HL-60/S4 treated with phorbol 12-myristate 13-acetate at 8.2 ng/mL for 4 days and 3 days (cell line): ENCODE data around the gene AGAP3.

Experiments used
- in situ Hi-C: fragments of 300-500 bp; cut with MboI; formaldehyde crosslinking; loops from 2 replicates; pipeline ENCODE4 v1.15.0; 2022; ENCODE audit warnings: low sequenced_read_pairs

Gene AGAP3

GRCh38 chr7:151179287-151179860 lies 93.1 kb downstream of the AGAP3 start:
- in situ Hi-C loops = no loop called here

DNA sequence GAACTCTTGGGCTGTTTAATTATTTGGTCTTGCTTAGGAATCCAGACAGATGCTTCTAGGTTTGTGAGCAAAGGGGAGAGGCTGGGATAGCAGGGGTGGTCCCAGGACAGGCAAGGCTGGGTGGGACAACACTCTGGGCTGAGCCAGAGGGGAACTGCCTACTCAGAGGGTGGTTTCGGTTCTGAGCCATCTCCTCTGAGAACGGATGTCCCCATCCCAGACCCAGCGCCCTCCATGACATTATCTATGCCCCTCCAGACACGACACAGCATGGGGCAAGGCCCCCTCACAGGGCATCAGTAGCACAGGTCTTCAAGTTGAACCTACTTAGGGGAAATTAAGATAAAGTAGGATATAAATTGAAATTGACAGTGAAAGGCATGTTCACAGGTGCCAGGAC lies 93.7 kb downstream of the AGAP3 start:
- in situ Hi-C loops = no loop called here

DNA sequence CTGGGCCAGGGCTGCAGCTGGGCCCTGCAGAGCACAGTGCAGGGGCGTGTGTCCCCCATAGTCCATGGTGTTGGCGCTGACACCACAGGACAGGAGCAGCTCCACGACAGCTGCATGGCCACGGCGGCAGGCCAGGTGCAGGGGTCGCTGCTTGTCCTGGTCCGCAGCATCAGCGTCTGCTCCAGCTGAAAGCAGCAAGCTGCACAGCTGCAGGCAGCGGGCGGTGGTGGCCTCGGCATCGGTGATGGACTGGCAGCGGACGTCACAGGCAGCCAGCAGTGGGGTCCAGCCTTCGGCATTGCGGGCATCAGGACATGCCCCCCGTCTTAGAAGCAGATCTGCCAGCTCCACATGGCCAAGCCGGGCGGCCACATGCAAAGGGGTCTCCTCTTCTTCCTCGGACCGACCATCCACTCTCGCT lies 94.7 kb downstream of the AGAP3 start:
- in situ Hi-C loops = no loop called here

GRCh38 chr7:151185762-151186639 lies 99.7 kb downstream of the AGAP3 start:
- in situ Hi-C loops = no loop called here

DNA sequence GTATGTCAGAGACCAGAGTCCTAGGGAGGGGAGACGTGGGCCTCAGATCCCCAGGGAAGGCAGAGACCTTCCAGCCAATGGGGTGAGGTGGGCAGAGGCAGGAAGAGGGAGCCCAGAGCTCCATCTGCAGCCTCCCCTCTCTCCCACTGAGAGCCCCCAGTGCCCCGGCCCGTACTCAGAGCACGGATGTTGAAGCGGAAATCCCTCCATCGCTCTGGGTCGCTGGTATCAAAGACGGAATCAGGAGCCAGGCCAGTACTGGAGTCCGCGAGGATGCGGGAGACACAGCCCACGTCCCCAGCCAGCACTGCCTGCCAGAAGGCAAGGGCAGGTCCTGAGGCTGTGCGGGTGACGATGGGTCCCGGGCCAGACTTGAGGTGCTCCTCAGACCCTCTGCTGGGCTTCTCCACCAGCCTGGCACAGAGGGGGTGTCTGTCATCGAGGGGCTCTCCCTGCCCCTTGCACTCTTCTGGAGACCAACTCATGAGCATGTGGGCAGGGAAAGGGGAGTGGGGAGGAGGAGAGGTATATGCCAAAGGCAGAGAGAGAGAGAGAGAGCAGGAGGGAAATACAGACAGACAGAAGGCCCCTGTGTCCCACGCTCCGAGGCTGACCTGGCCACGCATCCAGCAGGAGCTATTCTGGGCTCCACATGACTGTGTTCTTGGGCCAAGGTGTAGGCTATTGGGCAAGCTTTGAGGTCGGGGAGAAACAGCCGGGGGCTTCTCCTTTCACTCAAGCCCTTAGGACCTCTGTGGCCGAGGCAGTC lies 100.5 kb downstream of the AGAP3 start, which contains the start of gene ASB10:
ASB10 (minus strand) TSS at position 611 of the 769 bp plus-strand sequence; CDS start at position 491, 120 bp downstream.
- in situ Hi-C loops = no loop called here

- in situ Hi-C loops = no loop called here
Measured at GRCh38 chr7:151187409-151188251, 101.4 kb downstream of the AGAP3 start.

DNA sequence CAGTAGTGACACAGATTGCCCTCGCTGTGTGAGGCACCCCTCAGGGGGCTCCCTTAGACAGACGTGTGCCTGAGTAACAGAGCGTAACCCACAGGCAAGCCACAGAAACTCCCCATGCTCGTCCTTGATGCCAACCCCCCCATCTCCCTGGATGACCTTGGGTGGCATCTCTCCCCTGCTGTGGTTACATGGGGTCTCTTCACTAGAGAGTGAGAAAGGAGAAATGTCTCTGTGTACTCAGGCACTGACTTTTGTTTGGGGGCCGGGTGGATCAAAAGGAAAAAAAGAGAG lies 101.9 kb downstream of the AGAP3 start:
- in situ Hi-C loops = no loop called here

DNA sequence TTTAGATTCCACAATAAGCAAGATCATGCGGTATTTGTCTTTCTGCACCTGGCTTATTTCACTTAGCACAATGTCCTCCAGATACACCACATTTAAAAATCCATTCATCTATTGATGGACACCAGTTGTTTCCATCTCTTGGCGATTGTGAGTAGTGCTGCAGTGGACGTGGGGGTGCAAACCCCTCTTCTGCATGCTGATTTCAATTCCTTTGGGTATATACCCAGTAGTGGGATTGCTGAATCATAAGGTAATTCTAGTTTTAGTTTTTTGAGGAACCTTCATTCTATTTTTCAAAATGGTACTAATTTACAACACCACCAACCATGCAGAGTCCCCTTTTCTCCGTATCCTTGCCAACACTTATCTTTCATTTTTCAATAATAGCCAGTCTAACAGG lies 102.8 kb downstream of the AGAP3 start:
- in situ Hi-C loops = no loop called here

DNA sequence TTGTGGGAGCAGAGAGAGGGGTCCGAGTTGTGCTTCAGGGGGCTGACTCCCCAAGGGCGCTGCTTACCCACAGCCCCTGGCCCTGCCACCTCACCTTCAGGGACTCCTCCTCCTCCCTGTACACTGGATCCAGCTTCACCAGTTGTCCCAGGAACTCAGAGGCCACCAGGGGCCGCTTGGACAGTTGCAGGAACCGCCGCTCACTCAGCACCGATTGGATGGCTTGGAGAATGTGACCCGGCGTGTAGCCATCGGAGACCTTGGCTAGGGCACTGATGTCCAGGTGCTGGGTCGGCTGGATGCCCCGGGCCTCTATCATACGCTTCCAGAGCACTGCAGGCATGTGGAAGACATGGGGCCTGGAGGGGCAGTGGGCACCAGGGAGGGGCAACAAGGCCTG lies 105.3 kb downstream of the AGAP3 start:
- in situ Hi-C loops = no loop called here

- in situ Hi-C loops = no loop called here
Measured at GRCh38 chr7:151192002-151192539, 105.8 kb downstream of the AGAP3 start.

DNA sequence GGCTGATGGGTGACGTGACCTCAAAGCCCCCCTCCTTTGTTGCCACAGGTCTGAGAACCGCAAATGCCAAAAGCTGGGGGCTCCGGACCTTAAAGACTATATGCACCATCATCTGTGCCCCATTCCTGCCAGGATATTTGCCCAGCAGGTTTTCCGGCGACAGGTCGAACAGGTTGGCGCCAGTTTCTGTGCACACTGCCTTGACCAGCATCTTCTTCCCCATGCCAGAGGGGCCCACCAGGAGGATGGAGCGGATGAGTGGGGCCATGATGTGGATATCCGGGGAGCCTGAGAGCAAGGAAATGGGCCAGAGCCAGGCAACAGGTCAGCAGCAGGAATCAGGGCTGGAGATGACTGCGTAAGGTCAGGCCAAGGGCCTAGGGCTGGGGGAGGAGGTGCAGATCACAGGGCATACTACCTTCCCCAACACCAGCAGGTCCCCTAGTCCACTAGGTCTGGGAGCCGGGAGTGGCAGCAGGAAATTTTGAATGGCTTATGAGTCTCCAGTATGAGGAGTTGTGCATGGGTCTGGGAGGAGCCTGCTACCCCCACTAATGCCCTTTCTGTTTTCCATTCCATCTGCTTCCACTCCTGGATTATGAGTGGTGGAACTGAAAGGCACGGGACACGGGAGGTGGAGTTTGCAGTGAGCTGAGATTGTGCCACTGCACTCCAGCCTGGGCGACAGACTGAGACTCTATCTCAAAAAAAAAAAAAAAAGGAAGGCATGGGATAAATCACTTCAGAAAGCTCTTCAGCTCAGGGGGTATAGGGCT lies 107.1 kb downstream of the AGAP3 start:
- in situ Hi-C loops = no loop called here
